AG04450 (cell line): ENCODE measurements around the gene MYL5. TPM values are rescaled to one million over a fixed set of nuclear protein-coding genes. Genes with fewer than 3 reads are reported as not detected.
"Not testable (repeated sequence)": the region's sequence is repeated elsewhere in the genome, so short reads cannot be mapped to it uniquely, and the experiment has no call there.

ENCODE experiments used
- CTCF ChIA-PET: fragments of 300-600, 350-600 bp; formaldehyde crosslinking; extraction: SDS; loops from one replicate; lab custom pipeline; 2022; ENCODE audit warnings: antibody characterized with exemption, inconsistent platforms; lab: Charles Lee
- POLR2A ChIA-PET: fragments of 350-600 bp; formaldehyde crosslinking; extraction: SDS; loops from one replicate; lab custom pipeline; 2021; ENCODE audit warnings: antibody characterized with exemption, inconsistent platforms; lab: Yijun Ruan, JAX
- DNase-seq: peaks from one replicate; pipeline ENCODE4 v3.0.0-alpha.2; 2011; ENCODE audit warnings: low read depth, low spot score
- H3K27ac ChIP-seq: one replicate; pipeline ENCODE4 v1.5.1; 2012; ENCODE audit warnings: low read depth, low read length, control low read depth
- H3K27me3 ChIP-seq: one replicate; pipeline ENCODE4 v1.6.0; 2012; ENCODE audit warnings: low read length; ENCODE audit not compliant: control insufficient read depth, insufficient read depth
- H3K4me3 ChIP-seq: 2 replicates; pipeline ENCODE4 v1.5.1; 2011; ENCODE audit warnings: mild to moderate bottlenecking, low read depth, low read length, control low read depth
- H3K9me3 ChIP-seq: 2 replicates; pipeline ENCODE4 v1.5.1; 2012; ENCODE audit warnings: low read length; ENCODE audit not compliant: control insufficient read depth, insufficient read depth
- polyA plus RNA-seq: library from polyadenylated mRNA; depleted of rRNA; stranded (reverse); fragments of >200 nt; gene quantifications from 2 replicates; pipeline ENCODE4 v1.2.3, GENCODE V29; 2011
- TF ChIP-seq, protein P1 (sequence below): IDR thresholded peaks from 2 replicates; pipeline ENCODE4 v1.5.1; 2011; ENCODE audit warnings: low read depth, low read length, control low read depth, inconsistent platforms

MYL5 gene
- polyA plus RNA-seq, 1 experiment = 12.3 TPM

DNA sequence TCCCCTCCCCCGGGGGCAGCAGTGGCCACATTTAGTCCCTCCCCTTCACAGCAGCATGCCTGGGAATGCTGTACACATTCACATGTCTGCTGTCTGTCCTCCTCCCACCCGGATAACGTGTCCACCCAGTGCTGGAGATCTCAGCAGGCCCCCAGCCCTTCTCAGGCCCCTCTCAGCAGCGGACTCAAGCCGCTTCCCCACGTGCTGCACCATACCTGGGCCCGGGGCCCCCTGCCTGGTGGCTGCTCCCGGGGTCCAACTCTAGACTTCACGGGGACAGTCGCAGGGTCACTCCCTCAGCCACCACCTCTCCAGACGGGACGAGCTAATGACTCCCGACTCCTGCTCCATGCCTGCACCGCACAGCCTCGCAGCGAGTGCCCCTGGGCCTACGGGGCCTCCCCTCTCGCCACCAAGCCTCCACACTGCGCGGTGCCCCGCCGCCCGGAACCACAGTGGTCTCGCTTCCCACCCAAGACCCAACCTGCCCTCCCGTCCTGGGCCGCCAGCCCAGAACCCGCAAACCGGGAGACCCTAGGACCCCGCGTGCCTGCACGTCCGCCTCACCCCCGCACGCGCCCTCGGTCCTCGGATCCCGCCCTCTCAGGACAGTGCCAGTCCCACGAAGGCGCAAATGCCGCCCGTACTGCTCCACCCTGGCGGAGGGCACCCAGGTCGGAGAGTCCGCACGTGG is 30.0 kb downstream of the MYL5 start:
- no peak overlapping the region for H3K4me3 ChIP-seq
- DNase-seq = no peak
- no peaks in the 10 kb centered on the region; the same call in 1 of the 2 replicates for H3K9me3 ChIP-seq
- H3K27ac ChIP-seq = no peak overlapping the region
- CTCF ChIA-PET = no interaction called here
- peaks cover 5% of the 10 kb centered on the region for H3K27me3 ChIP-seq
- TF ChIP-seq, protein P1, sequence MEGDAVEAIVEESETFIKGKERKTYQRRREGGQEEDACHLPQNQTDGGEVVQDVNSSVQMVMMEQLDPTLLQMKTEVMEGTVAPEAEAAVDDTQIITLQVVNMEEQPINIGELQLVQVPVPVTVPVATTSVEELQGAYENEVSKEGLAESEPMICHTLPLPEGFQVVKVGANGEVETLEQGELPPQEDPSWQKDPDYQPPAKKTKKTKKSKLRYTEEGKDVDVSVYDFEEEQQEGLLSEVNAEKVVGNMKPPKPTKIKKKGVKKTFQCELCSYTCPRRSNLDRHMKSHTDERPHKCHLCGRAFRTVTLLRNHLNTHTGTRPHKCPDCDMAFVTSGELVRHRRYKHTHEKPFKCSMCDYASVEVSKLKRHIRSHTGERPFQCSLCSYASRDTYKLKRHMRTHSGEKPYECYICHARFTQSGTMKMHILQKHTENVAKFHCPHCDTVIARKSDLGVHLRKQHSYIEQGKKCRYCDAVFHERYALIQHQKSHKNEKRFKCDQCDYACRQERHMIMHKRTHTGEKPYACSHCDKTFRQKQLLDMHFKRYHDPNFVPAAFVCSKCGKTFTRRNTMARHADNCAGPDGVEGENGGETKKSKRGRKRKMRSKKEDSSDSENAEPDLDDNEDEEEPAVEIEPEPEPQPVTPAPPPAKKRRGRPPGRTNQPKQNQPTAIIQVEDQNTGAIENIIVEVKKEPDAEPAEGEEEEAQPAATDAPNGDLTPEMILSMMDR = no peak
- POLR2A ChIA-PET = no interaction called here

DNA sequence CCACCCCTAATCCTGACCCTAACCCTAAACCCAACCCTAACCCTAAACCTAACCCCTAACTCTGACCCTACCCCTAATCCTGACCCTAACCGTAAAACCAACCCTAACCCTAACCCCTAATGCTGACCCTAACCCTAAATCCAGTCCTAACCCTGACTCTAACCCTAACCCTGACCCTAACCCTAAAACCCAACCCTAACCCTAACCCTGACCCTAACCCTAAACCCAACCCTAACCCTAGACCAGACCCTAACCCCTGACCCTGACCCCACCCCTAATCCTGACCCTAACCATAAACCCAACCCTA is 30.6 kb downstream of the MYL5 start:
- peak overlapping the region; percentile 62; the same call in 1 of the 2 replicates for H3K4me3 ChIP-seq
- POLR2A ChIA-PET = no interaction called here
- CTCF ChIA-PET = no interaction called here
- TF ChIP-seq, protein P1 = no peak
- DNase-seq = no peak
- peaks cover 5% of the 10 kb centered on the region for H3K27me3 ChIP-seq
- H3K9me3 ChIP-seq = no peaks in the 10 kb centered on the region; the same call in 1 of the 2 replicates
- H3K27ac ChIP-seq = no peak overlapping the region

DNA sequence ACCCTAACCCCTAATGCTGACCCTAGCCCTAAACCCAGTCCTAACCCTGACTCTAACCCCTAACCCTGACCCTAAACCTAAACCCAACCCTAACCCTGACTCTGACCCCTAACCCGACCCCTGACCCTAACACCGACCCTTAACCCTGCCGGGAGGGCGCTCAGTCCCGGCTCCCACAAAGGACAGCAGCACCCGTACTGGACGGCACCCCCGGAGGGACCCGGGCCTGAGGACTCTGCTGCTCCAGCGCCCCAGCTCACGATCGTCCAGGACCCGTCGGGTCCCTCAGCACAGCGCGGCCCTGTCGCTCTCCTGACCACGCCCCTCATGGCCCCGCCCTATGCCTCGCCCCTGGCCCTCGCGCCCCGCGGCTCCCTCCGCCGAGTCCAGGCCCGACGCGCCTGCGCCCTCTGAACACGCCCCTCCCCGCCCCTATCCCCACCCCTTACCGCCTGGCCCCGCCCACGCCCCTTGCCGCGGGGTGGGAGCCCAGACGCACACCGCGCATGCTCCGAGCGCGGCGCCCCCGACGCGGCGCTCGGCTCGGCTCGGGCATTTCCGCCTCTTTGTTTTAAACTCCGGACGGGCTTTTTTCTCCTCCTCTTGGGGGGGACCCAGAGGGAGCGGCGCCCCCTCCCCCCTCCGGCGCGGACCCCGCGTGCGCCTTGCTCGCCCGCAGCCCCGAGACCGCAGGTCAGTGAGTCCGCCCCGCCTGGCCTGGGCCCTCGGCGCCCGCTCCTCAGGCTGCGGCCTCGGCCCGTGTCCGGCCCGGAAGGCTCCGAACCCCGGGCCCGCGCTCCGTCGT is 31.1 kb downstream of the MYL5 start, which contains the start of gene PCGF3:
TSS of gene PCGF3 (plus strand) at position 555 of the 805 bp plus-strand sequence. CDS start 27,849 bp downstream, outside the sequence.
- Histone ChIP-seq H3K4me3 (peak within 1 kb of the TSS; percentile 78), H3K27ac (no peak within 1 kb of the TSS), H3K27me3 (peaks cover 5% of the 10 kb centered on the region), H3K9me3 (no peaks in the 10 kb centered on the region; the same call in 1 of the 2 replicates)
- peak; percentile 85 for DNase-seq
- ChIA-PET POLR2A (no interaction called here), CTCF (no interaction called here)
- TF ChIP-seq, protein P1 = no peak

DNA sequence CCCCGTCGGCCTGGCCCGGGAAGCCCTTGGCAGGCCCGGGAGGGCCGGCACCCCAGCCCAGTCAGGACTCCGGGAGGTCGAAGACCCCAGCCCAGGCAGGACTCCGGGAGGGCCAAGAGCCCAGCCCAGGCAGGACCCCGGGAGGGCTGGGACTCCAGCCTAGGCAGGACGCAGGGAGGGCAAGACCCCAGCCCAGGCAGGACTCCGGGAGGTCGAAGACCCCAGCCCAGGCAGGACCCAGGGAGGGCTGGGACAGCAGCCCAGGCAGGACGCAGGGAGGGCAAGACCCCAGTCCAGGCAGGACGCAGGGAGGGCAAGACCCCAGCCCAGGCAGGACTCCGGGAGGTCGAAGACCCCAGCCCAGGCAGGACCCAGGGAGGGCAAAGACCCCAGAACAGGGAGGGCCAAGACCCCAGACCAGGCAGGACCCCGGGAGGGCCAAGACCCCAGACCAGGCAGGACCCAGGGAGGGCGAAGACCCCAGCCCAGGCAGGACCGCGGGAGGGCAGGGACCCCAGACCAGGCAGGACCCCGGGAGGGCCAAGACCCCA is 31.8 kb downstream of the MYL5 start:
- H3K9me3 ChIP-seq, H3K27me3 ChIP-seq, POLR2A ChIA-PET, H3K27ac ChIP-seq, CTCF ChIA-PET, DNase-seq: not testable (repeated sequence)
- peak overlapping the region; percentile 78 for H3K4me3 ChIP-seq

DNA sequence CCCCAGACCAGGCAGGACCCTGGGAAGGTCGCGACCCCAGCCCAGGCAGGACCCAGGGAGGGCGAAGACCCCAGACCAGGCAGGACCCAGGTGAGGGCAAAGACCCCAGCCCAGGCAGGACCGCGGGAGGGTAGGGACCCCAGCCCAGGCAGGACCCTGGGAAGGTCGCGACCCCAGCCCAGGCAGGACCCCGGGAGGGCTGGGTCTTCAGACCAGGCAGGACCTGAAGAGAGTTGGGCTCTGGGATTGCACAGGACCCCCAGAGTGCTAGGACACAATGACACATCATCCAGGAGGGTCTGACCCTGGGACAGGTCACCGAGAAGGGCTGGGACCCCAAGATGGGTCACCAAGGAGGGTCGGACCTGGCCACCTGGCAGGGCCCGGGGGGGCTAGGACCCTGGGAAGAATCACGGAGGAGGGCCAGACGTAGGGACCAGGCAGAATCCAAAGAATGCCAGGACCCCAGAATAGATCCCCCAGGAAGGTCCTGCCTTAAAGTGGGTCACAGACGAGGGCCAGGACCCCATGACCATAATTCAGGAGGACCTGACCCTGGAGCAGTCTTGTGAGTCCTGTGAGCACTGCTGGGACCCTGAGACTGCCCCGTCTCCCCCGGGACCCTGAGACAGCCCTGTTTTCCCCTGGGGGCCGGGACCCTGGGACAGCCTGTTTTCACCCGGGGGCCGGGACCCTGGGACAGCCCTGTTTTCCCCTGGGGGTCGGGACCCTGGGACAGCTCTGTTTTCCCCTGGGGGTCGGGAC is 32.7 kb downstream of the MYL5 start:
- Histone ChIP-seq H3K9me3 (no peaks in the 10 kb centered on the region; the same call in 1 of the 2 replicates), H3K4me3 (peak overlapping the region; percentile 78), H3K27ac (no peak overlapping the region), H3K27me3 (peaks cover 2% of the 10 kb centered on the region)
- no peak for DNase-seq
- TF ChIP-seq, protein P1 = no peak
- ChIA-PET CTCF (interaction anchor here (1.4 kb wide), 1 partner anchor 35 kb away, joined by 7 read pairs; no protein-coding TSS in a partner anchor), POLR2A (no interaction called here)
